WTC11 (cell line): ENCODE measurements around the gene MEGF11. TPM values are rescaled to one million over a fixed set of nuclear protein-coding genes. Genes with fewer than 3 reads are reported as not detected.

Experiments
- ATAC-seq: fragments of 200-7000 bp; cut with Tn5 transposase; 2 replicates; pipeline ENCODE4 v1.10.0; 2021; ENCODE audit warnings: mild to moderate bottlenecking, moderate library complexity
- CTCF ChIA-PET: fragments of 300-600 bp; sonication (Branson Sonifier 250); formaldehyde crosslinking; loops from one replicate; lab custom pipeline; 2021; ENCODE audit warnings: antibody characterized with exemption; lab: Charles Lee
- POLR2A ChIA-PET: fragments of 350-600 bp; sonication (Branson Sonifier 250); formaldehyde crosslinking; loops from one replicate; lab custom pipeline; 2021; ENCODE audit warnings: antibody characterized with exemption; lab: Charles Lee
- DNase-seq: peaks from one replicate; pipeline ENCODE4 v3.0.0; 2021; ENCODE audit warnings: low spot score
- H3K27ac Mint-ChIP-seq: 2 replicates; pipeline ENCODE4 v1.8.0; 2021; ENCODE audit warnings: mixed read lengths
- H3K27me3 Mint-ChIP-seq: 2 replicates; pipeline ENCODE4 v1.8.0; 2021; ENCODE audit warnings: low read depth, mild to moderate bottlenecking, moderate library complexity, mixed read lengths
- H3K36me3 Mint-ChIP-seq: 2 replicates; pipeline ENCODE4 v1.8.0; 2021; ENCODE audit warnings: mixed read lengths
- H3K4me1 Mint-ChIP-seq: 2 replicates; pipeline ENCODE4 v1.8.0; 2022; ENCODE audit warnings: mixed read lengths
- H3K4me3 Mint-ChIP-seq: 2 replicates; pipeline ENCODE4 v1.8.0; 2021; ENCODE audit warnings: mild to moderate bottlenecking, moderate library complexity, mixed read lengths
- H3K9me3 Mint-ChIP-seq: 2 replicates; pipeline ENCODE4 v1.8.0; 2021; ENCODE audit warnings: mixed read lengths
- E2F1 ChIP-seq: sonication (generic); formaldehyde crosslinking; IDR thresholded peaks from 2 replicates; pipeline ENCODE4 v1.8.0; 2022; ENCODE audit warnings: mild to moderate bottlenecking, missing genetic modification reagents
- ETV6 ChIP-seq: sonication (generic); formaldehyde crosslinking; IDR thresholded peaks from 2 replicates; pipeline ENCODE4 v1.8.1; 2022; ENCODE audit warnings: mild to moderate bottlenecking, missing genetic modification reagents
- FOXP1 ChIP-seq: sonication (generic); formaldehyde crosslinking; IDR thresholded peaks from 2 replicates; pipeline ENCODE4 v1.8.0; 2022; ENCODE audit warnings: missing genetic modification reagents, mild to moderate bottlenecking, moderate library complexity, borderline replicate concordance
- GRHL2 ChIP-seq: fragments of 250-450 bp; sonication (Bioruptor Pico); IDR thresholded peaks from 2 replicates; pipeline ENCODE4 v1.8.0; 2022; ENCODE audit warnings: mild to moderate bottlenecking, moderate library complexity; ENCODE audit not compliant: insufficient replicate concordance, severe bottlenecking
- GTF2I ChIP-seq: fragments of 250-450 bp; sonication (Bioruptor Pico); conservative IDR thresholded peaks from 2 replicates; pipeline ENCODE4 v1.4.0; 2021; ENCODE audit warnings: mild to moderate bottlenecking
- JAZF1 ChIP-seq: fragments of 250-450 bp; sonication (Bioruptor Pico); IDR thresholded peaks from 2 replicates; pipeline ENCODE4 v1.9.0; 2021; ENCODE audit warnings: moderate library complexity, mild to moderate bottlenecking, inconsistent platforms
- JUN ChIP-seq: sonication (generic); formaldehyde crosslinking; IDR thresholded peaks from 2 replicates; pipeline ENCODE4 v1.8.0; 2023; ENCODE audit warnings: mild to moderate bottlenecking, missing genetic modification reagents
- NFE2L1 ChIP-seq: sonication (generic); formaldehyde crosslinking; IDR thresholded peaks from 2 replicates; pipeline ENCODE4 v1.8.1; 2023; ENCODE audit warnings: missing genetic modification reagents
- NR2C2 ChIP-seq: sonication (generic); formaldehyde crosslinking; IDR thresholded peaks from 2 replicates; pipeline ENCODE4 v1.8.0; 2022; ENCODE audit warnings: mild to moderate bottlenecking, missing genetic modification reagents
- PRRX2 ChIP-seq: fragments of 250-450 bp; sonication (Bioruptor Pico); IDR thresholded peaks from 2 replicates; pipeline ENCODE4 v1.8.0; 2021; ENCODE audit warnings: mild to moderate bottlenecking
- RORB ChIP-seq: fragments of 250-450 bp; sonication (Bioruptor Pico); IDR thresholded peaks from 2 replicates; pipeline ENCODE4 v1.9.0; 2021; ENCODE audit warnings: mild to moderate bottlenecking
- SOX15 ChIP-seq: fragments of 250-450 bp; sonication (Bioruptor Pico); IDR thresholded peaks from 2 replicates; pipeline ENCODE4 v1.9.0; 2021; ENCODE audit warnings: mild to moderate bottlenecking
- TEAD4 ChIP-seq: sonication (generic); formaldehyde crosslinking; IDR thresholded peaks from 2 replicates; pipeline ENCODE4 v1.8.0; 2022; ENCODE audit warnings: mild to moderate bottlenecking, missing genetic modification reagents
- ZBTB21 ChIP-seq: sonication (generic); formaldehyde crosslinking; IDR thresholded peaks from 2 replicates; pipeline ENCODE4 v1.8.1; 2023; ENCODE audit warnings: mild to moderate bottlenecking, missing genetic modification reagents, borderline replicate concordance
- ZNF232 ChIP-seq: sonication (generic); formaldehyde crosslinking; IDR thresholded peaks from 2 replicates; pipeline ENCODE4 v1.8.0; 2022; ENCODE audit warnings: mild to moderate bottlenecking, missing genetic modification reagents
- ZNF281 ChIP-seq: sonication (generic); formaldehyde crosslinking; IDR thresholded peaks from 2 replicates; pipeline ENCODE4 v1.8.0; 2023; ENCODE audit warnings: mild to moderate bottlenecking, missing genetic modification reagents
- ZNF416 ChIP-seq: fragments of 250-450 bp; sonication (Bioruptor Pico); IDR thresholded peaks from 2 replicates; pipeline ENCODE4 v1.9.0; 2021; ENCODE audit warnings: mild to moderate bottlenecking, inconsistent platforms
- total RNA-seq: library from RNA; stranded (reverse); gene quantifications from 3 replicates; pipeline ENCODE4 v1.2.3, GENCODE V29; 2021
- TF ChIP-seq, protein P1 (sequence below): sonication (generic); formaldehyde crosslinking; IDR thresholded peaks from 2 replicates; pipeline ENCODE4 v1.8.0; 2022; ENCODE audit warnings: mild to moderate bottlenecking, missing genetic modification reagents
- TF ChIP-seq, protein P2 (sequence below): fragments of 200-600 bp; IDR thresholded peaks from 2 replicates; pipeline ENCODE4 v1.8.0; 2022; ENCODE audit warnings: antibody characterized with exemption
- TF ChIP-seq, protein P3 (sequence below): sonication (generic); formaldehyde crosslinking; IDR thresholded peaks from 2 replicates; pipeline ENCODE4 v1.8.1; 2022; ENCODE audit warnings: low read depth, mild to moderate bottlenecking, moderate library complexity, missing genetic modification reagents, borderline replicate concordance

The MEGF11 gene
- total RNA-seq, 1 experiment from 2014 or later: 3.3 TPM

DNA sequence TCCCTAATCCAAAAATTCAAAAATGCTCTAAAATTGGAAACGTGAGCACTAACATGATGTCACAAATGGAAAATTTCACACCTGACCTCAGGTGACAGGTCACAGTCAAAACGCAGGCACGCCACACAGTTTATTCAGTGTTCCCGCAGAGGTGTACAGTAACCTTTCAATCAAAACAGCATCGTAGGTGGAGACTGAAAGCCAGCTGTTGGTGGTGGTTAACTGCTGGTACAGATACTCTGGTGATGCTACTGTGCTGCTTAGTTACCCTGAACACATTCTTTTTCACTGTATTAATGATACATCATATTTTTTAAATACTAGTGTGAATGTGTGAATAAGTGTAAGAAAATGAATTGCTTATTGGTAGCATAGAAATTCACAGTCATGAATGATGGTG lies 360.5 kb downstream of the MEGF11 start:
- TF ChIP-seq E2F1 (CRISPR knock-in tag): no peak
- TF ChIP-seq NFE2L1 (CRISPR knock-in tag): no peak
- no peak for TF ChIP-seq ETV6 (CRISPR knock-in tag)
- no peak for TF ChIP-seq GRHL2 (CRISPR knock-in tag)
- no peak for TF ChIP-seq ZBTB21
- TF ChIP-seq, protein P1, sequence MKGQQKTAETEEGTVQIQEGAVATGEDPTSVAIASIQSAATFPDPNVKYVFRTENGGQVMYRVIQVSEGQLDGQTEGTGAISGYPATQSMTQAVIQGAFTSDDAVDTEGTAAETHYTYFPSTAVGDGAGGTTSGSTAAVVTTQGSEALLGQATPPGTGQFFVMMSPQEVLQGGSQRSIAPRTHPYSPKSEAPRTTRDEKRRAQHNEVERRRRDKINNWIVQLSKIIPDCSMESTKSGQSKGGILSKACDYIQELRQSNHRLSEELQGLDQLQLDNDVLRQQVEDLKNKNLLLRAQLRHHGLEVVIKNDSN: no peak
- TF ChIP-seq JAZF1 (CRISPR knock-in tag): no peak
- no peak for TF ChIP-seq ZNF281 (CRISPR knock-in tag)
- TF ChIP-seq JUN: no peak
- TF ChIP-seq ZNF416: no peak
- ATAC-seq (no peak), DNase-seq (no peak)
- no peaks in the 10 kb centered on the region for H3K9me3 Mint-ChIP-seq
- no peak overlapping the region for H3K27ac Mint-ChIP-seq
- CTCF ChIA-PET: no interaction called here
- POLR2A ChIA-PET: no interaction called here
- no peak overlapping the region for H3K4me3 Mint-ChIP-seq
- peaks cover 3% of the 10 kb centered on the region; the same call in 1 of the 2 replicates for H3K4me1 Mint-ChIP-seq
- no peaks in the 10 kb centered on the region for H3K27me3 Mint-ChIP-seq
- peaks cover 23% of the 10 kb centered on the region for H3K36me3 Mint-ChIP-seq

DNA sequence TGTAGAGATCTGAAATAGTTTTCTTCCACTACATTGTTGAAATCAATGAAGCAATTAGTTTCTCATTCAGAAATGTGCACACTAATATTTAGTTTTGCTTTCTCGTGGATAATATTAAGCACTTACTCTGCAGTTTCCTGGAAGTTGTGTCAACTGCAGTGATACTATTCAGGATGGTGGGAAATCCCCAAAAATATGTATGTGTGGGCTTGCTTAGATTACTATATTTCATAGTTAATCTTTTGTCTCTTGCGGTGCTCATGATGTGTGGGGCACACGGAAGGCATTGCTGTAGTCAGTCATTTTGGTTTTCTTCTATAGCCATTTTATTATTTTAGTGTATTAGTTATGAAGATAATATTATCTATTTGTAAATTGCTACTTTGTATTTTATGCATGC lies 364.6 kb downstream of the MEGF11 start:
- DNase-seq (no peak), ATAC-seq (no peak)
- no peak overlapping the region for H3K4me3 Mint-ChIP-seq
- no peaks in the 10 kb centered on the region for H3K9me3 Mint-ChIP-seq
- peaks cover 39% of the 10 kb centered on the region for H3K36me3 Mint-ChIP-seq
- H3K27ac Mint-ChIP-seq: no peak overlapping the region
- ChIA-PET POLR2A (no interaction called here), CTCF (no interaction called here)
- H3K4me1 Mint-ChIP-seq: peaks cover 3% of the 10 kb centered on the region; the same call in 1 of the 2 replicates
- TF ChIP-seq FOXP1 (CRISPR knock-in tag) (no peak), GTF2I (CRISPR knock-in tag) (no peak)
- TF ChIP-seq, protein P2, sequence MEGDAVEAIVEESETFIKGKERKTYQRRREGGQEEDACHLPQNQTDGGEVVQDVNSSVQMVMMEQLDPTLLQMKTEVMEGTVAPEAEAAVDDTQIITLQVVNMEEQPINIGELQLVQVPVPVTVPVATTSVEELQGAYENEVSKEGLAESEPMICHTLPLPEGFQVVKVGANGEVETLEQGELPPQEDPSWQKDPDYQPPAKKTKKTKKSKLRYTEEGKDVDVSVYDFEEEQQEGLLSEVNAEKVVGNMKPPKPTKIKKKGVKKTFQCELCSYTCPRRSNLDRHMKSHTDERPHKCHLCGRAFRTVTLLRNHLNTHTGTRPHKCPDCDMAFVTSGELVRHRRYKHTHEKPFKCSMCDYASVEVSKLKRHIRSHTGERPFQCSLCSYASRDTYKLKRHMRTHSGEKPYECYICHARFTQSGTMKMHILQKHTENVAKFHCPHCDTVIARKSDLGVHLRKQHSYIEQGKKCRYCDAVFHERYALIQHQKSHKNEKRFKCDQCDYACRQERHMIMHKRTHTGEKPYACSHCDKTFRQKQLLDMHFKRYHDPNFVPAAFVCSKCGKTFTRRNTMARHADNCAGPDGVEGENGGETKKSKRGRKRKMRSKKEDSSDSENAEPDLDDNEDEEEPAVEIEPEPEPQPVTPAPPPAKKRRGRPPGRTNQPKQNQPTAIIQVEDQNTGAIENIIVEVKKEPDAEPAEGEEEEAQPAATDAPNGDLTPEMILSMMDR: no peak
- H3K27me3 Mint-ChIP-seq: no peaks in the 10 kb centered on the region

GRCh38 chr15:65887565-65887964 lies 366.0 kb downstream of the MEGF11 start:
- no peak for TF ChIP-seq NR2C2 (CRISPR knock-in tag)
- TF ChIP-seq PRRX2: no peak
- TF ChIP-seq, protein P3, sequence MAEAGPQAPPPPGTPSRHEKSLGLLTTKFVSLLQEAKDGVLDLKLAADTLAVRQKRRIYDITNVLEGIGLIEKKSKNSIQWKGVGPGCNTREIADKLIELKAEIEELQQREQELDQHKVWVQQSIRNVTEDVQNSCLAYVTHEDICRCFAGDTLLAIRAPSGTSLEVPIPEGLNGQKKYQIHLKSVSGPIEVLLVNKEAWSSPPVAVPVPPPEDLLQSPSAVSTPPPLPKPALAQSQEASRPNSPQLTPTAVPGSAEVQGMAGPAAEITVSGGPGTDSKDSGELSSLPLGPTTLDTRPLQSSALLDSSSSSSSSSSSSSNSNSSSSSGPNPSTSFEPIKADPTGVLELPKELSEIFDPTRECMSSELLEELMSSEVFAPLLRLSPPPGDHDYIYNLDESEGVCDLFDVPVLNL: no peak
- no peak for TF ChIP-seq SOX15 (CRISPR knock-in tag)
- TF ChIP-seq TEAD4 (CRISPR knock-in tag): no peak
- no peak for TF ChIP-seq RORB (CRISPR knock-in tag)
- TF ChIP-seq ZNF232 (CRISPR knock-in tag): no peak
- no peak for TF ChIP-seq ZBTB21
- TF ChIP-seq, all 79 proteins: peak for 0
- POLR2A ChIA-PET: no interaction called here
- no peak overlapping the region for H3K27ac Mint-ChIP-seq
- CTCF ChIA-PET: interaction anchor here (1.2 kb wide), 1 partner anchor 29 kb away, joined by 3 read pairs; no protein-coding TSS in a partner anchor
- ATAC-seq (no peak), DNase-seq (no peak)
- H3K27me3 Mint-ChIP-seq: no peaks in the 10 kb centered on the region
- H3K4me1 Mint-ChIP-seq: peaks cover 14% of the 10 kb centered on the region
- no peaks in the 10 kb centered on the region for H3K9me3 Mint-ChIP-seq
- no peak overlapping the region for H3K4me3 Mint-ChIP-seq
- peaks cover 50% of the 10 kb centered on the region for H3K36me3 Mint-ChIP-seq
